HuH-7.5 (cell line): ENCODE measurements around the gene ZNHIT2.
"Not testable (repeated sequence)": the region's sequence is repeated elsewhere in the genome, so short reads cannot be mapped to it uniquely, and the experiment has no call there.

Source experiments
- DNase-seq: peaks from one replicate; pipeline ENCODE4 v3.0.0; 2011; ENCODE audit warnings: low spot score

The ZNHIT2 gene

GRCh38 chr11:65117206-65118096 is at the start of gene ZNHIT2:
Gene ZNHIT2 (minus strand): TSS chr11:65117701. CDS start chr11:65117653, 48 bp downstream.
- DNase-seq = peak; percentile 76

DNA sequence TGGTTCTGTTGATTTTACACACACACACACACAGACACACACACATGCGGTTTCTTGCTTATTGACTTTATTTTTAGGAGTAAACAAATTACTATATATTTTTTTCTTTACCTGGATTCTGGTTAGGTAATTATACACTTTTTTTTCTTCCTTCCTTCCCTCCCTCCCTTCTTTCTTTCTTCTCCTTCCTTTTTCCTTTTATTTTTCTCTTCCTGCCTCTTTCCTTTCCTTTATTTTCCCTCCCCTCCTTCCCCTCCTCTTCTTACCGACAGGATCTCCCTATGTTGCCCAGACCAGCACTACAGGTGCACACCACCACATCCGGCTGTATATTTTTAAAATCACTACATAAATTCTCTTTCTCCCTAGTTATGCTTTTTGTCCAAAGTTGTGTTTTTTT is 49.4 kb upstream of the ZNHIT2 start:
- DNase-seq = no peak

DNA sequence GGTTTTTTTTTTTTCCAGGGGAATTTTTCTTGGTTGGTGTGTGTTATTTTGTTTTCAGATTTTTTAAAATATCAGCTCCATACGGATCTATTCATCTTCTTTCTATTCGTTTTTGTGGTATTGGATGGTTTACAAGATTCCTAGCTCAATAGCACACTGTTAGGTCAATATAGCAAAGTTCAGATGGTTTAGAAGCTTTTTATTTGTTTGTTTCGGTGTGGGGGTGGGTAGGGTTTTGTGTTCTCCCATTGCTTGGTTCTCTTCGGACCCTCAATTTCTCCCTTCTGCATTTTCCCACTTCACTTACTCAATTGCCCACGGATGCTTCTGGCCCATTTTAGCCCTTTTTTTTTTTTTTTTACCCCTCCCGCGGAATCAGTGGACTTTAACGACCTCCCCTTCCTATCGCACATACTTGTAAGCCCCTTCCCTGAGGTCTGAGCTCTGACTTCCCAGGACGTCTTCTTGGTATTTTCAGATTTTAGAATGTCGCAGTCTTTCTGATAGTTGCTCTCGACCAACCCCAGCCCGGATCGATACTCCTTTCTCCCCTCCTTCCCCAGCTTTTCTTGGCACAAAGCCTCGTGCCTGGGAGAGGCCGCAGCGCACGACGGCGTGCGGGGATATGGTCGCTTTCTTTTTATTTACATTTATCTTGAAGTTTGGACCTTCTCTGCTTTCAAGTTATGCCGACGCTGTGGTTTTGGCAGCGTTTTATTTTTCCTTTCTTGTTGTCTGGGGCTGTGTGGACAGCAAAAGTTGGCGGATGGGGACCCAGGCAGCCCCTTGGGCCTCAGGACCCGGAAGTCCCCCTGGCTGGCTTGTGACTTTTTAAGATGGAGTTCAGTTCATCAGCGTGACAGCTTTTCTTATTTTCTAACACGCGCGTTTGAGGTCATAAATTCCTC is 48.2 kb upstream of the ZNHIT2 start:
- DNase-seq = peak; percentile 24

GRCh38 chr11:65163684-65164083 is 46.2 kb upstream of the ZNHIT2 start:
- DNase-seq = no peak

- DNase-seq = no peak
These were observed 43.1 kb upstream of the ZNHIT2 start for GRCh38 chr11:65160643-65161042.

- no peak for DNase-seq
These were observed 41.5 kb upstream of the ZNHIT2 start for GRCh38 chr11:65159012-65159411.

DNA sequence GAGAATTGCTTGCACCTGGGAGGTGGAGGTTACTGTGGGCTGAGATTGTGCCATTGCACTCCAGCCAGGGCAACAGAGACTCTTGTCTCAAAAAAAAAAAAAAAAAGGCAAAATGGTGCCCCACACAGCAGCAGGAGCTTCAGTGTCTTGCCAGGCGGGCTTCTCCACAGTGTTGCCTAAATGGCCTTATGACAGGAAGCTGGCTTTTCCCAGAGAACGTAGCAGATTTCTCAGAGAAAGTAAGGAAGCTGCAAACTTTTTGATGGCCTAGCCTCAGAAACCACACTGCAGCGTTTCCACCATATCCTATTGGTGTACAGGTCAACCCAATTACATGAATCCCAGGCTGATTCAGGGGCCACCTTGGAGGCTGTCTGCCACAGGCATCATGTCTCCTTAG is 39.8 kb upstream of the ZNHIT2 start:
- no peak for DNase-seq

GRCh38 chr11:65156926-65157325 is 39.4 kb upstream of the ZNHIT2 start:
- no peak for DNase-seq

DNA sequence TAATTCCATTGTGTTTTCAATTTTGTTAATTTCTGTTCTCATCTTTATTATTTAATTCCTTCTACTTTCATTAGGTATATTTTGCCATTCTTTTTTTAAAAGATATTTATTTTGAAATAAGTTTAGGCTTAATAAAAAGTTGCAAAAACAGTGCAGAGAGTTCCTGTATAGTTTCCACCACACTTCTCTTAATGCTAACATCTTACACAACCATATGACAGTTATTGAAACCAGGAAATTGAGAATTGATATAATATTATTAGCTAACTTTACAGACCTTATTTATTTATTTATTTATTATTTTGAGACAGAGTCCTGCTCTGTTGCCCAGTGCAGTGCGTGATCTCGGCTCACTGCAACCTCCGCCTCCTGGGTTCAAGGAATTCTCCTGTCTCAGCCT is 38.8 kb upstream of the ZNHIT2 start:
- DNase-seq = no peak

DNA sequence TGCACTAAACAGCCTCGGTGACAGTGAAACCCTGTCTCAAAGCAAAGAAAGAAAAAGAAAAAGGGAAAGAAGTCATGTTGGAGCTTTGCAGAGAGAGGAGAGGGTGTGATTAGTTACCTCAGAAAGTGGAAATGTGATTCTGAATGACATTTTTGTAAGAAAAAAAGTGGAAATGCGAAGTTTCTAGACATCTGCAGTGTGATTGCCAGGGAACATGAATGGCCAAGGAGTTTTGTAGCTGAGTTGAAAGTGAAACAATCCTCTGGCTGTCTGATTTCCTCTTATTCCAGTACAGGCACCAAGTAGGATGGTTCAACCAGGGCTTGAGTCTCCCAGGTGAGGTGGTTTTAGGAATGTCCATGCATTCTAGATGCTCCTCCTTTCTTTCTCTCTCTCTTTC is 34.6 kb upstream of the ZNHIT2 start:
- no peak for DNase-seq

DNA sequence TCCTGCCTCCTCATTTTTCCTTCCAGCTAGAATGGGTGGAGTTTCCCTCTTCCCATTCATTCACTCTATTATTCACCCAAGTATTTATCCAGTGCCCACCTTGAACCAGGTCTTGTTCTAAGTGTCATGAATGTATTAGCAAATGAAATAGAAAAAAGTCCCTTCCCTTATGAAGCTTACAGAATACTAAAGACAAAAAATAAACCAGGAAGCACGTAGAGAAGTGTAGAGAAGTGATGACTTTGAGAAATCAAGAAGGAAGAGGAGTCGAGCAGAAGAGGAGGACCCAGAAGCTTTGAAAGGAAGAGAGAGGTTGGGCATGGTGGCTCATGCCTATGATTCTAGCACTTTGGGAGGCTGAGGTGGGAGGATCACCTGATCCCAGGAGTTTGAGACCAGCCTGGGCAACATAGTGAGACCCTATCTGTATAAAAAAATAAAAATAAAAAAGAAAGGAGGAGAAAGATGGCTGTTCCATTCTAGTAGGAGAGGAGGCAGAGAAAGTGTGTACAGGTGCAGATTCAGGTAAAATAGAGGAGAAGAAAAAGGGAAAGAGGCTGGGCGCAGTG is 33.9 kb upstream of the ZNHIT2 start:
- no peak for DNase-seq

DNA sequence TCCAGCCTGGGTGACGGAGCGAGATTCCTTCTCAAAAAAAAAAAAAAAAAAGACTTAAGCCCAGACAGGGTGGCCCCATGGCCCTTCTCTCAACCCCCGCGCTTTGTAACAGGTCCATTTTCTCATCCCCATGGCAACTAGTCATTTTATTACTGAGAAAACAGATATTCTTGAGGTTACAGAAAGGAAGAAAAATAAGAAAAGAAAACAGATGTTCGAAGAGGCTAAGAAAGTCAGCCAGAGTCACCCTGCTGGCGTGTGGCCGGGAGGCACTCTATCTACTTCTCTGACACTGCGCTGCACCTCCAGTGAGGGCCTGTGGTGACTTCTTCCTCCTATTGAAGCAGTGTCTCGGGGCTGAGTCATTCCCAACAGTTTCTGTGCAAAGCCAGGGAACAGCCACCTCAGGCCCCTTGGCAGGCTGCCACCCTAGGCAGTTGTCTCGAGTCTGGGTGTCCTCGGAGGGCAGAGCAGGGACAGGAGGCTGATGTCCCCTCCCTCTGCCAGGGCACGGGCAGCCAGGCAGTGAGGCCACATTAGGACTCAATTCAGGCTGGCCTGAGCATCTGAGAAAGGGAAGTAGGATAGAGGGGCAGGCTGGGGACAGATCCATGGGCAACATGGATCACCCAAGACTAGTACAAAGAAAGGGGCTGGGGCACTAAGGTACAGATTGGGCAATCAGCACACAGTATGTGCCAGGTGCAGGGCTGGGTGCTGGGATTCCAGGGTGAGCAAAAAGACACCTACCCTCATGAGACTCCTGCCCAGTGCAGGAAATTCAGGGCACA is 33.2 kb upstream of the ZNHIT2 start:
- no peak for DNase-seq

GRCh38 chr11:65150131-65150508 is 32.6 kb upstream of the ZNHIT2 start:
- DNase-seq = not testable (repeated sequence)

GRCh38 chr11:65148657-65149056 is 31.2 kb upstream of the ZNHIT2 start:
- no peak for DNase-seq

DNA sequence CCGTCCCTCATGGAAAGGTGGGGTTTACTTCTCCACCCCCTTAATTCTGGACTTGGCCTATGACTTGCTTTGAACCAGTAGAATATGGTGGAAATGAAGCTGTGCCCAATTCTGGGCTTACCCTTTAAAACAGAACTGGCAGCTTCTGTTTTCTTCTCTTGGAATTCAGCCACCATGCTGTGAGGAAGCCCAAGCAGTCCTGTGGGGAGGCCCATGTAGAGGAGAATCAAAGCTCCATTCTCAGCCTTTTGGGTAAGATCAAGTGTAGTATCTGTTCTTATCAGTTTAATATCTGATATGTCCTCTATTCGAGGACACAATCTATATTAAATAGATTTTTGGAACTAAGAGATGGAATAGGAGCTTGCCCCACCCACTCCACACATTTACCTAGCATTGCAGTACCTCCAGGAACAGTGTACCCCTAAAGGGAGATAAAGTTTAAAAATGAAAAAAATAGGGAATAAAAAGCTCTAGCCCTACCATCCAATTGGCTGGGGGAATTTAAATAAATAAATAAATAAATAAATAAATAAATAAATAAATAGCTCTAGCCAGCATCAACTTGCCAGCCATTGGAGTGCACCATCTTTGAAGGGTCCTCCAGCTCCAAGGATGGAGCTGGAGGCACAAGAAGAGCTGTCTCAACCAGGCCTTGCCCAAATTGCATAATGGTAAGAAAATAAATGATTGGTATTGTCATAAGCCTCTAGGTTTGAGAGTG is 30.0 kb upstream of the ZNHIT2 start:
- no peak for DNase-seq

GRCh38 chr11:65141896-65142494 is 24.5 kb upstream of the ZNHIT2 start:
- DNase-seq = no peak

- DNase-seq = no peak
These were observed 19.1 kb upstream of the ZNHIT2 start for GRCh38 chr11:65136515-65137096.

DNA sequence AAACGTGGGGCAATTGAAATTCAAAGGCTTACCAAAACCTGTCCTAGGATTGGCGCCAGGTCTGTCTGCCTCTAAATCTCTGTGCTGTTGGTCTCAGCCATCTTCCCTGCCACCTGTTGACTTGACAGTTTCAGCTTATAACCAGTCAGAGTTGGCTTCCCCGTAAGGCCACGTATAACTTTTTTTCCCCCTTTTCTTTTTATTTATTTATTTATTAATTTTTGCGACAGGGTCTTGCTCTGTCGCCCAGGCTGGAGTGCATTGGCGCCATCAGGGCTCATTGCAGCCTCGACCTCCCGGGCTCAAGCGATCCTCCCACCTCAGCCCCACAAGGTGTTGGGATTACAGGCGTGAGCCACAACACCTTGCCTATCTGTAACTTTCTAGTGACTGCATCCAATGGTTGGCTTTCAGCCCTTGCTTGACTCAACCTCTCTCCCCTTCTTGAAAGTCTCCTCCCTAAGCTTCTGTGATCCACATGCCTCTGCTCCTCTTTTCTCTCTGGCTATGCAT is 18.2 kb upstream of the ZNHIT2 start:
- DNase-seq = no peak

GRCh38 chr11:65134952-65135632 is 17.6 kb upstream of the ZNHIT2 start:
- DNase-seq = peak; percentile 96
